Epidermal melanocyte (primary cell): ENCODE measurements around the gene VSIR.

Source experiments
- DNase-seq: peaks from one replicate; pipeline ENCODE4 v3.0.0; 2011; ENCODE audit warnings: low spot score; ENCODE audit not compliant: insufficient read length

Gene VSIR

GRCh38 chr10:71727738-71728737, 45.3 kb downstream of the VSIR start:
- DNase-seq = peak; percentile 37

- DNase-seq = no peak
Measured at GRCh38 chr10:71727105-71727737, 46.1 kb downstream of the VSIR start.

- no peak for DNase-seq
Measured at GRCh38 chr10:71726580-71727104, 46.7 kb downstream of the VSIR start.

DNA sequence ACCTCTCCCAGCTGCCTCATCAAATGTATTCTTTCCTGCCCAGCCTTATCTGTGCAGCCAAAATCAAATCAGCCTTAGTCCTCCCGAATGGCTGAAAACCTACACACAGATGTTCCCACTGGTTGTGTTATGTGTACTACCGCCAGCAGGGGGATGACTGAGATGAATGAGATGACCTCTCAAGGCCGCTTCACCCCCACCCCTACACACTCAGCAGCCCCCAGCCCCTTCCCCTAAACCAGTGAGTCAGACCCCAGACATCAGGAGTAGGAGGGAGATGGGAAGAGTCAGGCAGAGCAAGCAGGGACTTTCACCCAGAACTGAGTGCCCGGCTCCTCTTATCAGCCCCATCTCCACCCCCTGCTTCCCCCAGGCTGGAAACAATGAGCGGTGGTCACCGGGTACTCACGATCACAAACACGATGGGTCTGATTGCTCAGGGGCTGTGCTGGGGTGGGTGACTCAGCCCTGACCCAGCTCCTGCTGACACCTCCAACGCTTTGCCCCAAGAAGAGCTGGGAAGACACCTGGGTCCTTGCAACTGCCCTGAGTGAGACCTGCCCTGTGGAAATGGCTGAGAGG, 47.2 kb downstream of the VSIR start:
- DNase-seq = no peak

DNA sequence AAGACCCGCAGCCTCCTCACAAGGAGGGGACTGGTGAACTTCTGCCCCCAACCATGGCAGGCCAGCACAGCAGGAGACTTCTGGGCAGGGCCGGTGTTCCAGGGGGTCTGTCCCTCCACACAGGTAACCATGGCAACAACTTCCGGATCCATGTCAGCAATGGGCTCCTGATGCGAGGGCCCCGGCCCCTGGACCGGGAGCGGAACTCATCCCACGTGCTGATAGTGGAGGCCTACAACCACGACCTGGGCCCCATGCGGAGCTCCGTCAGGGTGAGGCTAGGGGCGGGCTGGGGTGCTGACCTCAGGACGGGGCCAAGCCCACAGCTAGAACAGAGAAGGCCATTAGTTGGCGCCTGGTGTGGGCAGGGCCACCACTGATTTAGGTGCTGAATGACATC, 48.1 kb downstream of the VSIR start:
- DNase-seq = no peak

DNA sequence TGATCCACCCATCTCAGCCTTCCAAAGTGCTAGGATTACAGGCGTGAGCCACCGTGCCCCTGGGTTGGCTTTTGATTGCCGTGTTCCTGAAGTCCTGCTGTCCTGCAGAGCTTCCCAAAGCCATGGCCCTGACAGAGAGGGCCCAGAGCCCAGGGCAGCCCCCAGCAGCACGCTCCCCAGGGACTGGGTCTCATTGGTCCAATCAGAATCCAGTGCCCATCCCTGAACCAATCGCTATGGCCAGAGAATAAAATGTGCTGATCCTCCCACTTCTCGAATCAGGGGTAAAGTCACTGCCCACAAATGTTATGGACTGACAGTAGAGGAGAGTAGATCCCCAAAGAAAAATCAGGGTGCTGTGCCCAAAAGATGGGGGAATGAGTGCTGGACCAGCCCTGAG, 48.8 kb downstream of the VSIR start:
- no peak for DNase-seq

GRCh38 chr10:71723311-71723710, 50.0 kb downstream of the VSIR start:
- DNase-seq = no peak

- no peak for DNase-seq
Measured at GRCh38 chr10:71722849-71723248, 50.5 kb downstream of the VSIR start.

- no peak for DNase-seq
Measured at GRCh38 chr10:71721313-71721712, 52.0 kb downstream of the VSIR start.

GRCh38 chr10:71720288-71720687, 53.0 kb downstream of the VSIR start:
- no peak for DNase-seq

DNA sequence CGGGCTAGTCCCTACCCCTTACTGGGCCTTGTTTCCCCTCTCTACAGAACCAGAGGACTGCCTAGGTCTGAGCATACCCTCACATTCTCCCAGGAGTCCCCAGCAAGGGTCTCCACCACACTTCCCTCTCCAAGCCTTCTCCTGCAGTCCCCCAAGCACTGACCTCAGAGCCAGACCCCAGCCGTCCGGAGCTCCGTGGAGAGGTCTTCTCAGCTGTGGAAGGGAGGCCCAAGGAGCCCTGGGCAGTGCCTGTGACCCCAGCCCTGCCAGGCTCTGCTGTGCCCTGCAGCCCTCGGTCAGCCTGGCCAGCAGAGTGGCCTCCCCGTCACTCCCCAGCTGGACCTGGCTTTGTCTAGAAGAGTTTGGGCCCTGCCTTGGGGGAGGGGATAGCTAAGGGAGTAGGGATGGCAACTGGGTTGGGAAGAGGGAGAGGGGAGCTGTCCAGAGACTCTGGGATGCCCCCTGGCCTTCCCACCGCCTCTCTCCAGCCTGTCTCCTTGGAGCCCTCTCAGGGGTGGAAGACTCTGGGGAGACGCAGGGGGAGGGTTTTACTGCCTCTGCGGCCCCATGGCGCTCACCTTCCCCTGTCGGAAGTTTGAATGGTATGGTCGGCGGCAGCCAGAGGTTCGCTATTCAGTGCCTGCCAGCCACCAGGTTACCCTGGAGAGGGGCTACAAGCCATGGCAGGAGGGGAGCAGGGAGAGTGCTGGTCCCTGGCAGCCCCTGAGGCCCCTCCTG, 53.7 kb downstream of the VSIR start, which contains the start of gene C10orf105:
TSS of gene C10orf105 (minus strand) at position 315 of the 738 bp plus-strand sequence. CDS start 3,441 bp downstream, outside the sequence.
- no peak for DNase-seq

DNA sequence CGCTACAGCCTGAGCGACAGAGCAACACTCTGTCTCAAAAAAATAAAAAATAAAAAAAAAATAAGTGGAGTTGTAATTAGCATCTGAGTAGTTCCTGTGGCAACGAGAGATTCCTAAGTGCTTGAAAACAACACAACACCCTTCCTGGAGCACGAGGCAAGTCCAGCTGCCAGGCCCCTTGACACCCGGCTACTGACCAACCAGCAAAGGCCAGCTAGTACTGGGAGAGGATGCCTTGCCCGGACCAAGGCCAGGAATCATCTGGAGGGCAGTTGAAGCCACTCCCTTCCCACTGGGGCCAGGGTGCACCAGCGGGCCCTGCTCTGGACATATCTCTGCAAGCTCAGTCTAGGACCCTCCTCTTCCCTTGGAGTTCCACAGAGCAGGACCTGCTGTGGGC, 54.3 kb downstream of the VSIR start:
- DNase-seq = no peak

- DNase-seq = no peak
Measured at GRCh38 chr10:71718165-71718698, 55.1 kb downstream of the VSIR start.

GRCh38 chr10:71717551-71717951, 55.8 kb downstream of the VSIR start:
- no peak for DNase-seq

DNA sequence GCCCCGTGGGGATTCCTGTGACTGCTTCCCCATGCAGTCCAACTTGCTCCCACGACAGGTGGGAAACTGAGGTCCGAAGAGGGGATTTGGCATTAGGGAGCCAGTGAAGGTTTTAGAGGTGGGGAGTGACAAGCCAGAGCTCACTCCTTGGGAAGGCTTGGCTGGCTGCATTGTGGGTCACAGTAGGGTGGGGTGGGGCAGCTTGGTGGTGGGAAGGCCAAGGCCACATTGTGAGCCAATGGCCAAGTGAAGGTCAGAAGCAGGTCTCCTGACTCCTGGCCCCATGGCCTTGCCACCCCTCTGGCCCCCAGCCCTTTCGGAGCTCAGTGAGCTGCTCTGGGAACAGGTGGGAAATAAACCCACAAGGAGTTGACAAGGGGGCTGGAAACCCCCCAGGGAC, 56.3 kb downstream of the VSIR start:
- no peak for DNase-seq

- no peak for DNase-seq
Measured at GRCh38 chr10:71716426-71716825, 56.9 kb downstream of the VSIR start.

- DNase-seq = no peak
Measured at GRCh38 chr10:71715860-71716259, 57.5 kb downstream of the VSIR start.

DNA sequence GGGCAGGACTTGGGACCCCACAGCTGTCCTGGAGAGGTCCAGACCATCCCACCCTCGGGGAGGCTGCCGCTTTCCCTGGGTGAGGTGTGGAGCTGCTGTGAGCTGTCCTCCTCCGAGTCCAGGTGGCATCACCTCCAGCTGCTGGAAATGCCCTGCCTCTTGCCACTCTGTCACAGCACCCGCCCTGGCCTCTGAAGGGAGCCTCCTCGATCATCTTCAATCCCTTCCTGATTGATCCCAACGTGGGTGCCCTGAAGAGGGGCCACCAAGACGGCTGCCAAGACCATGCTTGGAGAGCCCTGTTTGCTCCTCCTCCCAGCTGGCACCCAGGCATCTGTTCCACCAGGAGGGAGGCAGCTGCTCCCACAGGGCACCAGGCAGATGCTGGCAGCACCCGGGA, 58.3 kb downstream of the VSIR start:
- no peak for DNase-seq

DNA sequence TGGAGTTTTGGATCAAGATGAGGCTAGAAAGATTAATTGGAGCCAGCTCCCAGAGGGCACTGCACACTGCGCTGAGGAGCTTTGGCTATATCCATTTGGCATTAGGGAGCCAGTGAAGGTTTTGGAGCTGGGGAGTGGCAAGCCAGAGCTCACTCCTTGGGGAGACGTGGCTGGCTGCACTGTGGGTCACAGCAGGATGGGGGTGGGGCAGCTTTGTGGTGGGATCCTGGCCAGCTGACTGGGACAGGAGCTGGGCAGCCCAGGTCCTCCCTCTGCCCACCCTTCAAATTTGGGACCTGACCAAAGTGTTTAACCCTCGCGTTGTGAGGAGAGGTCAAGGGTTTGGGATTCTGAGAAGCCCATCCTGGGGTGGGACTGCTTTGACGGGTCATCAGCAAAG, 58.7 kb downstream of the VSIR start:
- DNase-seq = no peak

DNA sequence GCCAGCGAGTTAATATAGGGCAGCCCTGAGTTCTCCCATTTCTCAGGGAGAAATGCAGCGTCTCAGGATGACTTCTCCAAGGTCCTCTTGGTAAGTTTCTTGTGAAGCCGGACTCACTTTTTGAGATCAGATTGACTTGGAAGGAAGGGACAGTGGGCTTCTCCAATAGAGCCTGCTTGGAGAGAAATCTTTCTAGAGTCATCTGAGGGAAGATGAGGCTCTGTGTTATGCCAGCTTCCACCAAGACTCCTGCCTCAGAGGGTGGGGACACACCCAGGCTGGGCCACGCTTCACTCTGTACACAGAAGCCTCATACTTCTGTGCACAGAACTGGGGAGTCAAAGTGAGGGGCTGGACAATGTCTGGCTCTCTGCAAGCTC, 59.3 kb downstream of the VSIR start:
- DNase-seq = no peak
